Caco-2 (cell line): ENCODE results near the gene TSPAN14. TPM values are rescaled to one million over a fixed set of nuclear protein-coding genes. Genes with fewer than 3 reads are reported as not detected.
A peak's percentile ranks its signal among the peaks of the same experiment; 100 is the strongest.

Source experiments
- BruUV-seq: library from RNA; stranded (reverse); fragments of 400-500 nt; replicated peaks from 2 replicates; lab custom pipeline; 2021; lab: Mats Ljungman, UMichigan
- CTCF ChIA-PET: fragments of 300-600 bp; sonication (Branson Sonifier 250); formaldehyde crosslinking; loops from one replicate; lab custom pipeline; 2022; ENCODE audit warnings: antibody characterized with exemption; lab: Charles Lee
- POLR2A ChIA-PET: fragments of 300-600 bp; sonication (Branson Sonifier 250); formaldehyde crosslinking; loops from one replicate; lab custom pipeline; 2022; ENCODE audit warnings: antibody characterized with exemption; lab: Charles Lee
- DNase-seq, 2 experiments: peaks; one replicate each; pipeline versions ENCODE4 v3.0.0 to v3.0.0-alpha.2; 2020 to 2022
- H3K27me3 ChIP-seq: replicated peaks from 2 replicates; pipeline ENCODE4 v1.6.0; 2011; ENCODE audit warnings: low read length; ENCODE audit not compliant: control insufficient read depth, insufficient read depth
- H3K36me3 ChIP-seq: 2 replicates; pipeline ENCODE4 v1.5.1; 2011; ENCODE audit warnings: low read length; ENCODE audit not compliant: control insufficient read depth, insufficient read depth
- H3K4me1 ChIP-seq: fragments of 250-450 bp; sonication (Bioruptor Pico); 2 replicates; pipeline ENCODE4 v1.5.1; 2020; ENCODE audit warnings: mild to moderate bottlenecking
- H3K4me3 ChIP-seq: 2 replicates; pipeline ENCODE4 v1.5.1; 2011; ENCODE audit warnings: low read depth, mild to moderate bottlenecking, control low read depth, low read length
- H3K9me3 ChIP-seq: fragments of 250-450 bp; sonication (Bioruptor Pico); 2 replicates; pipeline ENCODE4 v1.5.1; 2020; ENCODE audit warnings: mild to moderate bottlenecking, moderate library complexity
- H3K27ac Mint-ChIP-seq: one replicate; pipeline ENCODE4 v1.8.0; 2022; ENCODE audit warnings: mixed read lengths; ENCODE audit not compliant: unreplicated experiment
- H3K27me3 Mint-ChIP-seq: one replicate; pipeline ENCODE4 v1.8.0; 2022; ENCODE audit warnings: mixed read lengths; ENCODE audit not compliant: insufficient read depth, unreplicated experiment
- H3K36me3 Mint-ChIP-seq: one replicate; pipeline ENCODE4 v1.8.0; 2022; ENCODE audit warnings: mild to moderate bottlenecking, mixed read lengths; ENCODE audit not compliant: insufficient read depth, unreplicated experiment
- H3K4me1 Mint-ChIP-seq: one replicate; pipeline ENCODE4 v1.8.0; 2022; ENCODE audit warnings: low read depth, mixed read lengths; ENCODE audit not compliant: unreplicated experiment
- H3K4me3 Mint-ChIP-seq: one replicate; pipeline ENCODE4 v1.8.0; 2022; ENCODE audit warnings: mild to moderate bottlenecking, moderate library complexity, mixed read lengths; ENCODE audit not compliant: unreplicated experiment
- H3K9me3 Mint-ChIP-seq: one replicate; pipeline ENCODE4 v1.8.0; 2022; ENCODE audit warnings: mixed read lengths; ENCODE audit not compliant: unreplicated experiment
- CTCF ChIP-seq, 2 experiments: fragments of 200-600 bp in 1 of 2; IDR thresholded peaks; 1 replicate in 1 of 2; 2 replicates in 1 of 2; pipeline versions ENCODE4 v1.5.1 to v1.8.0; 2011 to 2022; ENCODE audit warnings: antibody characterized with exemption in 1 of 2, control low read depth in 1 of 2, inconsistent platforms in 1 of 2, low read depth in 1 of 2, low read length in 1 of 2, mild to moderate bottlenecking in 1 of 2, moderate library complexity in 1 of 2; ENCODE audit not compliant: insufficient read depth in 1 of 2, severe bottlenecking in 1 of 2, unreplicated experiment in 1 of 2
- intact Hi-C: fragments of 100-400 bp; cut with micrococcal nuclease; formaldehyde crosslinking; loops from one replicate; pipeline ENCODE4 v1.10.0; 2022; ENCODE audit not compliant: unreplicated experiment
- total RNA-seq: library from RNA; stranded (reverse); gene quantifications from 2 replicates; pipeline ENCODE4 v1.2.3, GENCODE V29; 2022

Gene TSPAN14
- total RNA-seq, 1 experiment from 2014 or later = 140 TPM

- DNase-seq = no peak
- Histone ChIP-seq H3K9me3 (no peaks in the 10 kb centered on the region), H3K4me1 (peaks cover 18% of the 10 kb centered on the region), H3K36me3 (no peaks in the 10 kb centered on the region; the same call in 1 of the 2 replicates), H3K4me3 (no peak overlapping the region), H3K27me3 (no peaks in the 10 kb centered on the region)
- no peak overlapping the region for H3K4me3 Mint-ChIP-seq
- H3K27me3 Mint-ChIP-seq = no peaks in the 10 kb centered on the region
- peaks cover 71% of the 10 kb centered on the region for H3K36me3 Mint-ChIP-seq
- no peak for TF ChIP-seq CTCF (IDR thresholded peaks at IDR 0.05; ENCODE audit: insufficient read depth in 1 of 2, low read depth in 1 of 2, low read length in 1 of 2, severe bottlenecking in 1 of 2, unreplicated experiment in 1 of 2)
- intact Hi-C loops = no loop called here
- H3K4me1 Mint-ChIP-seq = peaks cover 29% of the 10 kb centered on the region
- peak overlapping the region; percentile 69 for H3K27ac Mint-ChIP-seq
- no TSS peak for BruUV-seq
- ChIA-PET POLR2A (no interaction called here), CTCF (no interaction called here)
- H3K9me3 Mint-ChIP-seq = peaks cover 14% of the 10 kb centered on the region
These were observed 26.7 kb downstream of the TSPAN14 start for GRCh38 chr10:80480852-80481251.

- Histone ChIP-seq H3K4me1 (peaks cover 29% of the 10 kb centered on the region), H3K27me3 (no peaks in the 10 kb centered on the region), H3K36me3 (no peaks in the 10 kb centered on the region; the same call in 1 of the 2 replicates), H3K9me3 (no peaks in the 10 kb centered on the region), H3K4me3 (no peak overlapping the region)
- Mint-ChIP-seq H3K36me3 (peaks cover 73% of the 10 kb centered on the region), H3K27me3 (no peaks in the 10 kb centered on the region), H3K4me3 (no peak overlapping the region), H3K4me1 (peaks cover 22% of the 10 kb centered on the region), H3K27ac (no peak overlapping the region), H3K9me3 (no peaks in the 10 kb centered on the region)
- TF ChIP-seq CTCF (IDR thresholded peaks at IDR 0.05; ENCODE audit: insufficient read depth in 1 of 2, low read depth in 1 of 2, low read length in 1 of 2, severe bottlenecking in 1 of 2, unreplicated experiment in 1 of 2) = no peak
- intact Hi-C loops = no loop called here
- ChIA-PET CTCF (interaction anchor here (0.9 kb wide), 1 partner anchor 22 kb away, joined by 3 read pairs; no protein-coding TSS in a partner anchor), POLR2A (no interaction called here)
- DNase-seq = no peak
- BruUV-seq = no TSS peak
These were observed 30.1 kb downstream of the TSPAN14 start for GRCh38 chr10:80484243-80484642.

- Histone ChIP-seq H3K4me3 (no peak overlapping the region), H3K36me3 (peaks cover under 1% of the 10 kb centered on the region; the same call in 1 of the 2 replicates), H3K4me1 (peaks cover 33% of the 10 kb centered on the region), H3K9me3 (no peaks in the 10 kb centered on the region), H3K27me3 (no peaks in the 10 kb centered on the region)
- CTCF ChIA-PET = no interaction called here
- no TSS peak for BruUV-seq
- no peak overlapping the region for H3K27ac Mint-ChIP-seq
- no peak for DNase-seq
- peaks cover 26% of the 10 kb centered on the region for H3K4me1 Mint-ChIP-seq
- H3K9me3 Mint-ChIP-seq = no peaks in the 10 kb centered on the region
- no peaks in the 10 kb centered on the region for H3K27me3 Mint-ChIP-seq
- TF ChIP-seq CTCF (IDR thresholded peaks at IDR 0.05; ENCODE audit: insufficient read depth in 1 of 2, low read depth in 1 of 2, low read length in 1 of 2, severe bottlenecking in 1 of 2, unreplicated experiment in 1 of 2) = no peak
- H3K4me3 Mint-ChIP-seq = no peak overlapping the region
- POLR2A ChIA-PET = no interaction called here
- H3K36me3 Mint-ChIP-seq = peaks cover 77% of the 10 kb centered on the region
- intact Hi-C loops = no loop called here
These were observed 30.6 kb downstream of the TSPAN14 start for GRCh38 chr10:80484676-80485075.
